G401 (cell line): ENCODE measurements around the gene AK9. TPM values are rescaled to one million over a fixed set of nuclear protein-coding genes. Genes with fewer than 3 reads are reported as not detected.
A peak's percentile ranks its signal among the peaks of the same experiment; 100 is the strongest.
"Not testable (repeated sequence)": the region's sequence is repeated elsewhere in the genome, so short reads cannot be mapped to it uniquely, and the experiment has no call there.

Experiments used
- DNase-seq: peaks from one replicate; pipeline ENCODE4 v3.0.0-alpha.2; 2015; ENCODE audit warnings: low spot score
- in situ Hi-C: cut with HindIII; loops from 2 replicates; pipeline ENCODE4 v1.10.0; 2016; ENCODE audit warnings: low sequenced_read_pairs, mixed read lengths
- total RNA-seq: library from RNA; depleted of rRNA; stranded (reverse); fragments of >200 nt; shearing (Covaris generic); gene quantifications from 2 replicates; pipeline ENCODE4 v1.2.3, GENCODE V29; 2014

The AK9 gene
- total RNA-seq, 1 experiment from 2014 or later = 1.2 TPM

DNA sequence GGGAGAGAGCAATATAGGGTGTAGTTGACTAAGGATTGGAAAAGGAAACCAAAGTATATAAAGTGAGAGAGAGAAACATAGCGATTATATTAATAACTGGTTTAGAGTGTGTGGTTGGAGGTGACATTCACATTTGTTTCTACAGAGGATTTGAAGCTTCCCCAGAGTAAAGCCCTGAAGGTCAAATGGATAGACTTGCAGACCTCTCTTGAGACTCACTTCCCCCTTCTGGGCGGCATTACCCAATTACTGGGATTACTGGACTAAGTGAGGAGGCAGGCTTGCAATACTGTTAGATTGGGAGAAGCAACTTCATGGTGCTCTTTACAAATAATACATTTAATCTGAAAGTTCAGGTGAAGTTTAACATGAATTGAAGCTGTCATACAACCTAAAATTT is 10.8 kb upstream of the AK9 start:
- DNase-seq = no peak
- in situ Hi-C loops = no loop called here

DNA sequence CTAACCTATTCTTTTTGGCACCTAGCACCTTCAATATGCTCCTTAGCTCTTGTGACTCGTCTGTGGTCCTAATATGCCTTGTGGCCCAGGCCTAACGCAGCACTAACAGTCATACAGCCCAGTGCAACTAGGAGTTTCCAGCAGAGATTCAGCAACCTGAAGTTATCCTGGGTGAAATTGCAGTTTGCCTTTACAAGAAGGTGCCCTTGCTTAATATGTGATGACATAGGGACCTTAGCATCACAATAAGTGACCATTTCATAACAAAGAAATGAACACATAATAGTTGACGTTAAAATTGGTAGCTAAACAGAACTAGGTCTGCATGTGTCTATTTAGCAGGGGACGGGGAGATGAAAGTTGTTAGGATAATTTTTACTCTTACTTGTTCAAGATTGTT is 10.2 kb upstream of the AK9 start:
- DNase-seq = no peak
- in situ Hi-C loops = no loop called here

DNA sequence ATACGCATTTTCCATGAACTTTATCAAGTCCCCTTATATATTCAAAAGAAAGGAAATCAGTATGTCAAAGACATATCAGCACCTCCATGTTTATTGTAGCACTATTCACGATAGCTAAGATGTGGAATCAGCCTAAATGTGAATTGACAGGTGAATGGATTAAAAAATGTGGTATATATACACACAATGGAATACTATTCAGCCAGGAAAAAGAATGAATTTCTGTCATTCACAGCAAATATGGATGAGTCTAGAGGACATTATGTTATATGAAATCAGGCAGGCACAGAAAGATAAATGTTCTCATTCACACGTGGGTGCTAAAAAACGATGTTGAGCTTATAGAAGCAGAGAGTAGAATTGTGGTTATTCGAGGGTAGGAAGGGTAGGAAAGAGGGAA is 5.4 kb upstream of the AK9 start:
- in situ Hi-C loops = no loop called here

GRCh38 chr6:109695468-109695867 is 4.5 kb upstream of the AK9 start:
- in situ Hi-C loops = no loop called here
- no peak for DNase-seq

More for the DNA sequence above, 5.4 kb upstream of the AK9 start:
- DNase-seq = no peak

- no peak for DNase-seq
- in situ Hi-C loops = no loop called here
Observed at GRCh38 chr6:109693111-109693510, 2.1 kb upstream of the AK9 start.

GRCh38 chr6:109690373-109690736 is 647 bp downstream of the AK9 start:
- peak; percentile 60 for DNase-seq
- in situ Hi-C loops = no loop called here

GRCh38 chr6:109687271-109687761 is 3.7 kb downstream of the AK9 start:
- no peak for DNase-seq
- in situ Hi-C loops = no loop called here

GRCh38 chr6:109686566-109687265 is 4.3 kb downstream of the AK9 start:
- DNase-seq = no peak
- in situ Hi-C loops = no loop called here

DNA sequence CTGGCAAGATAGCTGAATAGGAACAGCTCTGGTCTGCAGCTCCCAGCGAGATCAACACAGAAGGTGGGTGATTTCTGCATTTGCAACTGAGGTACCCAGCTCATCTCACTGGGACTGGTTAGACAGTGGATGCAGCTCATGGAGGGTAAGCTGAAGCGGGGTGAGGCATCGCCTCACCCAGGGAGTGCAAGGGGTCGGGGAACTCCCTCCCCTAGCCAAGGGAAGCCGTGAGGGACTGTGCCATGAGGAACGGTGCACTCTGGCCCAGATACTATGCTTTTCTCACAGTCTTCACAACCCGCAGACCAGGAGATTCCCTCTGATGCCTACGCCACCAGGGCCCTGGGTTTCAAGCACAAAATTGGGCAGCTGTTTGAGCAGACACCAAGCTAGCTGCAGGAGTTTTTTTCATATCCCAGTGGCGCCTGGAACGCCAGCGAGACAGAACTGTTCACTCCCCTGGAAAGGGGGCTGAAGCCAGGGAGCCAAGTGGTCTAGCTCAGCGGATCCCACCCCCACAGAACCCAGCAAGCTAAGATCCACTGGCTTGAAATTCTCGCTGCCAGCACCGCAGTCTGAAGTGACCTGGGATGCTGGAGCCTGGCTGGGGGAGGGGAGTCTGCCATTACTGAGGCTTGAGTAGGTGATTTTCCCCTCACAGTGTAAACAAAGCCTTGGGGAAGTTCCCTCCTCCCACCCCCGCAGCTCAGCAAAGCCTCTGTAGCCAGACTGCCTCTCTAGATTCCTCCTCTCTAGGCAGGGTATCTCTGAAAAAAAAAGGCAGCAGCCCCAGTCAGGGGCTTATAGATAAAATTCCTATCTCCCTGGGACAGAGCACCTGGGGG is 12.1 kb downstream of the AK9 start:
- in situ Hi-C loops, DNase-seq: not testable (repeated sequence)

DNA sequence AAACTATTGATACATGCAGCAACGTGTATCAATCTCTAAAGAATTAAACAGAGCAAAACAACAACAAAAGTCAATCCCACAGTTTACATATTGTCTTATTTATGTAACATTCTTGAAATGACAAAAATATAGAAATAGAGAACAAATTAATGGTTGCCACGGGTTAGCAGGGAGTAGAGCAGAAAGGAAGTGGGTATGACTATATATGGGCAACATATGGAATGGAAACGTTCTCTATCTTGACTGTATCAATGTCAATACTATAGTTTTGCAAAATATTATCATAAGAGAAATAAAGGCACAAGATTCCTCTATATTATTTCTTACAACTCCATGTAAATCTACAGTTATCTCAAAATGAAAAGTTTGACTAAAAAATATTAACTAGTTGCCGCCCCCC is 12.8 kb downstream of the AK9 start:
- in situ Hi-C loops = no loop called here
- DNase-seq = no peak

DNA sequence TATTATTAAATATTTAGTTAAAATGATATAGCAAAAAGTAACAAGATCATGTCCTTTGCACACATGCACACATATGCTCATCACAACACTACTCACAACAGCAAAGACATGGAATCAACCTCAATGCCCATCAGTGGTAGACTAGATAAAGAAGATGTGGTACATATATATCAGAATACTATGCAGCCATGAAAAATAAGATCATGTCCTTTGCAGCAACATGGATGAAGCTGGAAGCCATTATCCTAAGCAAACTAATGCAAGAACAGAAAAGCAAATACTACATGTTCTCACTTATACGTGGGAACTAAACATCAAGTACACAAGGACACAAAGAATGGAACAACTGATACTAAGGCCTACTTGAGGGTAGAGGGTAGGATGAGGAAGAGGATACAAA is 14.3 kb downstream of the AK9 start:
- no peak for DNase-seq
- in situ Hi-C loops = no loop called here

DNA sequence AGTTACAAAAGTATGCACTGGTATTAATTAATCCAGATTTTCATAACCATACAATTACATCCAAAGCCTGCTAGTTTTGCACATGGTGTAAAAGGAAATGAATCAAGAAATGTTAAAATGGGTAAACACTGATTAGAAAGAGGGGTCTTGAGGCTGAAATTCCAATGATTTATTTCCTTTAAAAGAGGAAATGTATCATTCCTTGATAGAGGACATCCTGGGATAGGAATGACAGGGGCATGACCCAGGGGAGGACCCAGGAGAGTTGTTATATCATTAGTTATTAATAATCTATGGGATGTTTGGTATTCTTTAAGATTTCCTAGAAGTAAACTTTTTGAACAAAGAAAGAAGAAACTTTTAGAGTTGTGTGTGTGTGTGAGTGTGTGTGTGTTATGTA is 18.2 kb downstream of the AK9 start:
- DNase-seq = no peak
- in situ Hi-C loops = no loop called here

- DNase-seq = no peak
- in situ Hi-C loops = no loop called here
Observed at GRCh38 chr6:109672175-109672574, 18.8 kb downstream of the AK9 start.

GRCh38 chr6:109671733-109672132 is 19.3 kb downstream of the AK9 start:
- DNase-seq = no peak
- in situ Hi-C loops = no loop called here

GRCh38 chr6:109669811-109670210 is 21.2 kb downstream of the AK9 start:
- in situ Hi-C loops = no loop called here
- no peak for DNase-seq

DNA sequence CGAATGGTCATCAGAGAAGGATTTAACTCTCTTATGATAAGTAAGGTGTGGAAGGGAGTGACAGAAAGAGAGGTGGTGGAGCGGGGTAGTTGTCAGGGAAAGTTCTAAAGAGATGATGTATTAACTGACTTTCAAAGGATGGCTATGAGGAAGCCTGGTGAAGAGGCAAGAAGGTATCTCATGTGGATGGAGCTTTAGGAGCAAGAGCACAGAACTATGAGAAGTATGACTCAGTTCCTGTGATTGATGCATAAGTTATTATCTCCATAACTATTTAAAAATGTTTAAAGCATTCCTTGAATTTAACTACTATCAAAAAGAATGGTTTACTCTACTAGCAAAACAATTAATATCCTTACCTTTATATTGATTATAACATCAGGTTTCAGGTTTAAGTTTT is 28.8 kb downstream of the AK9 start:
- DNase-seq = no peak
- in situ Hi-C loops = no loop called here

- DNase-seq = no peak
- in situ Hi-C loops = no loop called here
Observed at GRCh38 chr6:109660526-109661320, 30.3 kb downstream of the AK9 start.

DNA sequence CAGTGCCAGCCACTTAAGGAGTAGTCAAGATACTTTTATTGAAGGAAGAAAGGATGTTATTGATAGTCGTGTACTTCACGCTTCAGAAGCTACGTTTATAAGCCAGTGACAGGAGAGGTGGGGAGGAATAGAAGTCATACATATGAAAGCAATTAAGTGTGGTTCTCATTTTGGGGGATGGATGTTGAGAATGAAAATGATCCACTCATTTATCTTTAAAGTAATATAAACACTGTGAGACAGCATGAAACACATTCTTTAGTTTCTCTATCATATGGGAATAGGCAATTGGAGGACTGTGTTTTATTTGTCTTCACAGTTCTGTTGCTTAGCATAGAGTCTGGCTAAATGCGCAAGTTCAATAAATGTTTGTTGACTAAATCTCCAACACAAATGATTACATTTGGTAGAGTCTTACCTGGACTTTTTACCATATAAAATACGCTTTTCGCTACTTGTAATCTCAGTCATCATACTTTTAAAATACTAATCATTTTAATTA is 35.2 kb downstream of the AK9 start:
- DNase-seq = no peak
- in situ Hi-C loops = no loop called here

DNA sequence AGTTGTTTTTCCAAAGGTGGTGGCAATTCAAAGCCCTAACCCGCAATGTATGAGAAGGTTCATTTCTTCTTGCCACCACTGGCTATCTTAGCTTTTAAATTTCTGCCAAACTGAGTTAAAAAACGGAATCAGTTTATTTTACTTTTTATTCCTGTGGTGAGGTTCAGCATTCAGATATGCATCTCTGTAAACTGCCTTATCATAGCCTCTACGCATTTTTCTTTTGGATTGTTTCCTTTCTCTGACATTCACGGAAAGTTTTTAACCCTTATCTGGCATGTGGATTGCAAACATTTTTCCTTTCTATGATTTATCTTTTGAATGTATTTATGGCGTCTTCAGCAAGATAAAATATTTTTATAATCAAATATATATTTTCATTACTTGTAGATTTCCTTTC is 37.7 kb downstream of the AK9 start:
- DNase-seq = no peak
- in situ Hi-C loops = no loop called here

DNA sequence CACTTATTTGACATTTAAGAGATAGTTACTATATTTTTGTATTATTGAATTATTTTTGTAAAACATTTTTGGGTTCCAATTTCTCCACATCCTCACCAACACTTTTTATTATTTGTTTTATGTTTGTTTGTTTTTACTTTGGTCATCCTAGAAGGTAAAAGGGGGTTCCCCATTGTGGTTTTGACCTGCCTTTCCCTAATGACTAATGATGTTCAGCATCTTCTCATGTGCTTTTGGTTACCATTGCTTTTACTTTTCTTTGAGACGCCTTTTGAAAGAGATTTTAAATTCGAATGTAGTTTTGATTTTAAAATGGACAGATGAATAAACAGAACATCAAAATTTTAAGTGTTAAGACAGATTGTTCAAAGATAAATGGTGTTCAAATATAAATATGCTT is 46.9 kb downstream of the AK9 start:
- in situ Hi-C loops = no loop called here
- DNase-seq = no peak
